HepG2 (cell line): ENCODE data around the gene ATP13A2.

Experiments used
- CREB1 ChIP-seq, 2 experiments: fragments of 450-650 bp in 1 of 2; IDR thresholded peaks; 2 replicates each; pipeline ENCODE4 v1.6.1; 2016 to 2017; ENCODE audit warnings: control low read depth in 1 of 2, mild to moderate bottlenecking in 1 of 2, missing compliant biosample characterization in 1 of 2, missing genetic modification characterization in 1 of 2
- CTCF ChIP-seq: sonication (generic); formaldehyde crosslinking; IDR thresholded peaks from 2 replicates; pipeline ENCODE4 v1.5.0; 2020; ENCODE audit warnings: mild to moderate bottlenecking, missing genetic modification reagents, moderate library complexity
- HNF4A ChIP-seq: sonication (generic); formaldehyde crosslinking; IDR thresholded peaks from 2 replicates; pipeline ENCODE4 v1.4.0; 2020; ENCODE audit warnings: missing genetic modification reagents
- PRDM4 ChIP-seq: sonication (generic); formaldehyde crosslinking; IDR thresholded peaks from 2 replicates; pipeline ENCODE4 v1.9.0; 2021; ENCODE audit warnings: missing genetic modification reagents, borderline replicate concordance
- RFX5 ChIP-seq: IDR thresholded peaks from 2 replicates; pipeline ENCODE4 v1.6.1; 2011; ENCODE audit warnings: low read depth, low read length, improper control_type of control experiment
- ZNF441 ChIP-seq: sonication (generic); formaldehyde crosslinking; IDR thresholded peaks from 2 replicates; pipeline ENCODE4 v1.7.0; 2021; ENCODE audit warnings: missing genetic modification reagents, borderline replicate concordance

GRCh38 chr1:16969057-16969611 is 42.6 kb downstream of the ATP13A2 start:
- TF ChIP-seq CREB1 (IDR thresholded peaks at IDR 0.05) (no peak), CREB1 (CRISPR knock-in tag; IDR thresholded peaks at IDR 0.05) (no peak), CTCF (CRISPR knock-in tag) (no peak), RFX5 (no peak), HNF4A (CRISPR knock-in tag) (no peak), PRDM4 (CRISPR knock-in tag) (no peak), ZNF441 (CRISPR knock-in tag) (no peak)
